Measurements from ENCODE around the gene NDC1.

Gene NDC1

DNA sequence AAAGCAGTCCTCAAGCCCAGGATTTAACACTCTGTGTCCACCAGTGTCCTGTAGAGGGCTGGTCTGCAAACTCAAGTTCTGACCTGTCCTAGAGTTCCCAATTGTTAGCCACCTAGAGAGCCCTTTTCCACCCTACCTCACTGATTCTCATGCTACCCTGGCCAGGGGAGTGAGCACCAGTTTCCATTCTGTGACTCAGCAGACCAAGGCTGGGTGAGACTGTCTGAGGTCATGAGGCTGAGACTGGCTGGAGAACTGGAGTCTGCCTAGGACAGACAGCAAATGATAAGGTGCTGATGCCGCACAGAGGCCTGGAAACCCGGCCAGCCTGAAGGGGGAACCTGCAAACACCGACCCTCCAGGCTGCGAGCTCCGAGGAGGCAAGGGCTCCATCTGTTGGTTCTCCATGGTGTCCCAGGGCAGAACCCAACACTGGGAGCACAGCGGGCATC lies 112.8 kb downstream of the NDC1 start:
- TF ChIP-seq, protein P1, sequence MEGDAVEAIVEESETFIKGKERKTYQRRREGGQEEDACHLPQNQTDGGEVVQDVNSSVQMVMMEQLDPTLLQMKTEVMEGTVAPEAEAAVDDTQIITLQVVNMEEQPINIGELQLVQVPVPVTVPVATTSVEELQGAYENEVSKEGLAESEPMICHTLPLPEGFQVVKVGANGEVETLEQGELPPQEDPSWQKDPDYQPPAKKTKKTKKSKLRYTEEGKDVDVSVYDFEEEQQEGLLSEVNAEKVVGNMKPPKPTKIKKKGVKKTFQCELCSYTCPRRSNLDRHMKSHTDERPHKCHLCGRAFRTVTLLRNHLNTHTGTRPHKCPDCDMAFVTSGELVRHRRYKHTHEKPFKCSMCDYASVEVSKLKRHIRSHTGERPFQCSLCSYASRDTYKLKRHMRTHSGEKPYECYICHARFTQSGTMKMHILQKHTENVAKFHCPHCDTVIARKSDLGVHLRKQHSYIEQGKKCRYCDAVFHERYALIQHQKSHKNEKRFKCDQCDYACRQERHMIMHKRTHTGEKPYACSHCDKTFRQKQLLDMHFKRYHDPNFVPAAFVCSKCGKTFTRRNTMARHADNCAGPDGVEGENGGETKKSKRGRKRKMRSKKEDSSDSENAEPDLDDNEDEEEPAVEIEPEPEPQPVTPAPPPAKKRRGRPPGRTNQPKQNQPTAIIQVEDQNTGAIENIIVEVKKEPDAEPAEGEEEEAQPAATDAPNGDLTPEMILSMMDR (conservative IDR thresholded peaks at IDR 0.05) = no peak
- no peak overlapping the region for H3K27ac ChIP-seq

DNA sequence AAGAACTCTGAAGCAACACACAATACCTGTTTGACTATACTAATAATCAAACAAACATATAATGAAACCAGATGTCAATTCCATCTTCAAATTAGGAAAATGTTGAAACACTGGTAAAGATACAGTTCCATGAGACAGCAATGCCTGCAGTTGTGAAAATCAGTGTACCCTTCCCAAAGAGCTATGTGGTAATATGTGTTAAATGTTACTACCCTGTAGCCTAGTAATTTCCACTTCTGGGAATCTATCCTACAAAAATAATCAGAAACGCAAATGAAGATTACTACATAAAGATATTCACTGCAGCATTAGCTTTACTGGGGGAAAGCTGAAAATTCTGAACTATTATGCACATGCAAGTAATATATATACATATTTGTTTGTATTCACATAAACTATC lies 116.1 kb downstream of the NDC1 start:
- no peak overlapping the region for H3K27ac ChIP-seq
- TF ChIP-seq, protein P1 (conservative IDR thresholded peaks at IDR 0.05) = no peak

DNA sequence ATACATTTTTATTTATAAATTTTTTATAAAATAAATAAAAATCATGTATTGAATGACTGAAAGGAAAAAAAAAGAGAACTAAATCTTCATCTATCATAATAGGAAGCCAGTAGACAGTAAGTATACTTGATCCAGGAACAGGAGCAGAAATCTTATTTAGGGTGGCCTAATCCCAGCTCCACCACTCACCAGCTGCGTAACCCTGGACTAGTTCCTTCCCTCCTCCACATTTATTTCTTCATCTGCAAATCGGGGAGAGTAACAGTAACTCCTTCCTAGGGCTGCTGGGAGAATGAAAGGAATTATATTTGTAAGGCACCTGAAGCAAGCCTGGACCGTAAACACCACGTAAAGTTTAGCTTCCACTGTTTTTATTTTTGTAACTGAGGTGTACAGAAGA lies 117.0 kb downstream of the NDC1 start:
- TF ChIP-seq, protein P1 (conservative IDR thresholded peaks at IDR 0.05) = no peak
- H3K27ac ChIP-seq = no peak overlapping the region

DNA sequence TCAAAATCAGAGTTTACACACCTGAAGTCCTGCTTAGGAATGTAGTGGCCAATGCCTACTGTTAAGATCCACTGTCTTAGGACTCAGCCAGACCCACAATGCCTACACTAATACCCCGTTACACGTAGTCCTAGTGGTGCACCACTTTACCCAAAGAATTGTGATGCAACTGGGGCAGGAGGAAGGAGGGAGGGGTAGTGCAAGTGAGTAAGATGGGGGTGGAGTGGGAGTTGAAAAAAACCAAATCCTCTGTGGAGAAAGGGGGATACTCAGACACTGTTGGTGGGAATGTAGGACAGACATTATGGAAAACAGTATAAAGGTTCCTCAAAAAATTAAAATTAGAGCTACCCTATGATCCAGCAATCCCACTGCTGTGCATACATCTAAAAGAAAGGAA lies 118.6 kb downstream of the NDC1 start:
- TF ChIP-seq, protein P1 (conservative IDR thresholded peaks at IDR 0.05) = no peak

DNA sequence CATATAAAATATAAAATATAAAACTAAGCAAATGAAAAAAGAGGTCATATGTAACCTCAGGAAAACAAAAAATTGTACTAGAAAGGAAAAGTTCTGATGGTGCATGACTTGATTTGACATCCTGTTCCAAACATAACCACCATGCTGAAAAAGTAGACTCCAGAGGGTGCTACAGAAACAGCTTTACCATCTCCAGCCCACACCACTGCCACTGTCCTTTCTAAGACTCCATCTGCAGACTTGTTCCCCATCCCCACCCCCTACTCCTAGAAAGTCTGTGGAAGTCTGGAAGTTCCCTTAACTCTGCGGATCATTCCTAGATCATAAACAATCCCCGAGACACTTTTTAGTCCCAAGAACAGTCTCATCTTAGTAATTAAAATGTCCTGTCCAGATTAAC lies 119.7 kb downstream of the NDC1 start:
- H3K27ac ChIP-seq = no peak overlapping the region
- TF ChIP-seq, protein P1 (conservative IDR thresholded peaks at IDR 0.05) = no peak

More for the DNA sequence above, 118.6 kb downstream of the NDC1 start:
- H3K27ac ChIP-seq = no peak overlapping the region

DNA sequence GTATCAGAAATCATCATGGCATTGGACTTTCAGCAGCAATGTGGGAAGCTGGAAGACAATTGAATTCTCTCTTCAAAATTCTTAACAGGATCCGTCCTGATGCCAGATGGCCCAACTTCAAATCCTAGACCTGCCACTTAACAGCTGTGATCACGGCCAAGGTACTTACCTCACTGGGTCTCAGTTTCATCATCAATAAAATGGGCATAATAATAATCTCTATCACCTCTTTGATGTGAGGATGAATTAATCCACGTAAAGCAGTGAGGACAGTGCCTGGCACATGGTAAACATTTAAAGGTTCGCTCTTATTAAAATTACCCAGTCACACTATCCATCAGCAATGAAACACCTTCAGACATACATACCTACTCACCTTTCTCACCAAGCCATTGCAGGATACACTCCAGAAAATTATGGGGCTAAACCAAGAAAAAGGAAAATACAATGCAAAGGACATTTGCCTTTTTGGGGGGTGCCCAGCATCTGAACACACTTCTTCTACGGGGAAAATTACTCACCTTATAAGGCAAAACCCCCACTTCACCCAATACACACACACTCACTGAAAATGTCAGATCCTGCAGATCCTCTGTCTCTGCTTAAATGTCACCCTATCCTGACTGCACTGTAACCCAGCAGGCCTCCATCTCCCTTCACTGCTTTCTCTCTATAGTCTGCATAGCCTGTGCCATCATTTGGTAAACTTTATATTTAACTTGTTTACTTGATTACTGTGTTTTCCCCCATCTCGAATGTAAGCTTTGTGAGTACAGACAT lies 120.9 kb downstream of the NDC1 start:
- TF ChIP-seq, protein P1 (conservative IDR thresholded peaks at IDR 0.05) = no peak

DNA sequence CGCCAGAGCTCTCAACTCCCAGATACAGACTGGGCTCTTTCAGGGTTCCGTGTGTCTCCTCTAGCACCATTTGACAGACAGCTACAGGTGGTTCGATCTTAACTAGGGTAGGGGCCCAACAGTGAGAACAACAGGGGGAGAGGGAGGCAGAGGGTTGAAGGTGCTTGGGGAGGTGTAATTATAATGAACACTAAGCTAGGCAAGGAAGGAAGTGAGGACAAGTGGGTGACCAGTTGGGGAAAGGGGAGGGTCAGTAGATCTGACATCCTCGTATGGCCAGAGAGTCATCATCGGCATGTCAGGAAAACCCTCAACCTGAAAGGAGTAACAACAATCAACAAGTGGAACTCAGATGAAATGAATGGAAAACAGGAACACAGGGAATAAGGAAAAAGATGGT lies 121.9 kb downstream of the NDC1 start:
- no peak overlapping the region for H3K27ac ChIP-seq
- TF ChIP-seq, protein P1 (conservative IDR thresholded peaks at IDR 0.05) = no peak

More for the DNA sequence above, 120.9 kb downstream of the NDC1 start:
- H3K27ac ChIP-seq = no peak overlapping the region
